ENCODE measurements around the gene TTBK1. TPM values are rescaled to one million over a fixed set of nuclear protein-coding genes. Genes with fewer than 3 reads are reported as not detected.

The TTBK1 gene
- total and polyA plus RNA-seq, 2 of the 4 experiments (the other 2 are of a cell fraction), result 0.02 TPM; not detected in 1

DNA sequence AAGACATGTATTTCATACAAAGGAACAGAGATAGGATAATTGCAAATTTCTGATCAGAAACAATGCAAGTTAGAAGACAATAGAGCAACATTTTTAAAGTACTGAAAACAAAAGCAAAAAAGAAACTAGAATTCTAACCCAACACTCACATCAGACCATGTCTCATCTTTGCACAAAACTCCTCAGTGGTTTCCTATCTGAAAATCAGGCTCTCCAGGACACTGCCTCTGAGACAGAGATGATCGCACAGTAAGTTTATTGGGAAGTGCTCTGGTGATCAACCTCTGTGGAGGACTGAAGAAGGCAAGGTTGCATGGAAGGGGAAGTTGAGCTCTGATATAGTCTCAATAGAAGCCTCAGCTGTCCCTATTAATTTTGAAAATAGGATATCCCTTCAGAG lies 2.3 kb upstream of the TTBK1 start:
- H3K23ac ChIP-seq (ENCODE audit: low read depth, low read length), result no peak overlapping the region
- dilution Hi-C loops (cut with HindIII; ENCODE audit: low sequenced_read_pairs, unreplicated experiment), result no loop called here
- TF ChIP-seq POLR2A (IDR thresholded peaks at IDR 0.05; ENCODE audit: low read depth, low read length) (no peak), MXI1 (IDR thresholded peaks at IDR 0.05; ENCODE audit: borderline replicate concordance, low read depth, low read length) (no peak), RFX5 (IDR thresholded peaks at IDR 0.05; ENCODE audit: low read depth, low read length) (no peak), BHLHE40 (IDR thresholded peaks at IDR 0.05; ENCODE audit: low read depth, low read length) (no peak), NFE2L2 (IDR thresholded peaks at IDR 0.05; ENCODE audit: low read depth, low read length) (no peak), FOS (IDR thresholded peaks at IDR 0.05; ENCODE audit: low read depth, low read length) (no peak), MAFK (IDR thresholded peaks at IDR 0.05; ENCODE audit: low read depth, low read length) (no peak), SMC3 (IDR thresholded peaks at IDR 0.05; ENCODE audit: low read depth, low read length) (no peak), RAD21 (IDR thresholded peaks at IDR 0.05; ENCODE audit: low read length) (no peak), RCOR1 (IDR thresholded peaks at IDR 0.05; ENCODE audit: insufficient replicate concordance, low read length) (no peak), CHD1 (IDR thresholded peaks at IDR 0.05; ENCODE audit: low read depth, low read length) (no peak), MAZ (IDR thresholded peaks at IDR 0.05; ENCODE audit: borderline replicate concordance, low read depth, low read length) (no peak), CEBPB (IDR thresholded peaks at IDR 0.05; ENCODE audit: low read depth, low read length) (no peak)
- TF ChIP-seq, protein P1, sequence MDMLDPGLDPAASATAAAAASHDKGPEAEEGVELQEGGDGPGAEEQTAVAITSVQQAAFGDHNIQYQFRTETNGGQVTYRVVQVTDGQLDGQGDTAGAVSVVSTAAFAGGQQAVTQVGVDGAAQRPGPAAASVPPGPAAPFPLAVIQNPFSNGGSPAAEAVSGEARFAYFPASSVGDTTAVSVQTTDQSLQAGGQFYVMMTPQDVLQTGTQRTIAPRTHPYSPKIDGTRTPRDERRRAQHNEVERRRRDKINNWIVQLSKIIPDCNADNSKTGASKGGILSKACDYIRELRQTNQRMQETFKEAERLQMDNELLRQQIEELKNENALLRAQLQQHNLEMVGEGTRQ (IDR thresholded peaks at IDR 0.05; ENCODE audit: low read depth, low read length), result no peak
- TF ChIP-seq, protein P2, sequence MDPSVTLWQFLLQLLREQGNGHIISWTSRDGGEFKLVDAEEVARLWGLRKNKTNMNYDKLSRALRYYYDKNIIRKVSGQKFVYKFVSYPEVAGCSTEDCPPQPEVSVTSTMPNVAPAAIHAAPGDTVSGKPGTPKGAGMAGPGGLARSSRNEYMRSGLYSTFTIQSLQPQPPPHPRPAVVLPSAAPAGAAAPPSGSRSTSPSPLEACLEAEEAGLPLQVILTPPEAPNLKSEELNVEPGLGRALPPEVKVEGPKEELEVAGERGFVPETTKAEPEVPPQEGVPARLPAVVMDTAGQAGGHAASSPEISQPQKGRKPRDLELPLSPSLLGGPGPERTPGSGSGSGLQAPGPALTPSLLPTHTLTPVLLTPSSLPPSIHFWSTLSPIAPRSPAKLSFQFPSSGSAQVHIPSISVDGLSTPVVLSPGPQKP (IDR thresholded peaks at IDR 0.05; ENCODE audit: borderline replicate concordance, low read depth, low read length), result no peak
- TF ChIP-seq, protein P3, sequence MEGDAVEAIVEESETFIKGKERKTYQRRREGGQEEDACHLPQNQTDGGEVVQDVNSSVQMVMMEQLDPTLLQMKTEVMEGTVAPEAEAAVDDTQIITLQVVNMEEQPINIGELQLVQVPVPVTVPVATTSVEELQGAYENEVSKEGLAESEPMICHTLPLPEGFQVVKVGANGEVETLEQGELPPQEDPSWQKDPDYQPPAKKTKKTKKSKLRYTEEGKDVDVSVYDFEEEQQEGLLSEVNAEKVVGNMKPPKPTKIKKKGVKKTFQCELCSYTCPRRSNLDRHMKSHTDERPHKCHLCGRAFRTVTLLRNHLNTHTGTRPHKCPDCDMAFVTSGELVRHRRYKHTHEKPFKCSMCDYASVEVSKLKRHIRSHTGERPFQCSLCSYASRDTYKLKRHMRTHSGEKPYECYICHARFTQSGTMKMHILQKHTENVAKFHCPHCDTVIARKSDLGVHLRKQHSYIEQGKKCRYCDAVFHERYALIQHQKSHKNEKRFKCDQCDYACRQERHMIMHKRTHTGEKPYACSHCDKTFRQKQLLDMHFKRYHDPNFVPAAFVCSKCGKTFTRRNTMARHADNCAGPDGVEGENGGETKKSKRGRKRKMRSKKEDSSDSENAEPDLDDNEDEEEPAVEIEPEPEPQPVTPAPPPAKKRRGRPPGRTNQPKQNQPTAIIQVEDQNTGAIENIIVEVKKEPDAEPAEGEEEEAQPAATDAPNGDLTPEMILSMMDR (conservative IDR thresholded peaks at IDR 0.05; ENCODE audit: low read depth, low read length), result no peak
- WGBS, 2 experiments (ENCODE audit: extremely low coverage in 2 of 2, insufficient read length in 1 of 2), result no CpG with 5 or more reads among the region's 1 CpG
- H3K56ac ChIP-seq (ENCODE audit: extremely low read depth, insufficient read depth, low read length), result no peak overlapping the region
- no peak overlapping the region for H3K9ac ChIP-seq (ENCODE audit: low read depth, low read length)
- H3K79me1 ChIP-seq (ENCODE audit: low read depth in 1 of 2, low read length in 2 of 2), result no peaks in the 10 kb centered on the region
- POLR2A ChIA-PET (ENCODE audit: unreplicated experiment), result no interaction called here
- H2BK5ac ChIP-seq (ENCODE audit: low read depth, low read length, poor library complexity, severe bottlenecking), result no peak overlapping the region
- H2BK120ac ChIP-seq (ENCODE audit: low read depth, low read length), result no peak overlapping the region
- H3K18ac ChIP-seq (ENCODE audit: low read depth, low read length), result no peak overlapping the region
- intact Hi-C loops (cut with micrococcal nuclease), result no loop called here
- H3K4ac ChIP-seq (ENCODE audit: low read depth, low read length), result no peak overlapping the region
- no TSS peak for BruUV-seq (replicated peaks)
- no peaks in the 10 kb centered on the region for H4K20me1 ChIP-seq (ENCODE audit: insufficient read depth, low read length)
- no peak overlapping the region for H4K8ac ChIP-seq (ENCODE audit: low read depth in 2 of 2, low read length in 2 of 2)
- H3K27me3 ChIP-seq (ENCODE audit: control insufficient read depth, insufficient read depth, low read length), result peaks cover 61% of the 10 kb centered on the region
- no peaks in the 10 kb centered on the region for H3K9me1 ChIP-seq (ENCODE audit: insufficient read depth, low read length)
- H3K4me1 ChIP-seq (ENCODE audit: control insufficient read depth, insufficient read depth, low read length), result no peaks in the 10 kb centered on the region
- no peak overlapping the region for H3K4me3 ChIP-seq (ENCODE audit: insufficient read depth, low read depth, low read length)
- H4K5ac ChIP-seq (ENCODE audit: low read depth, low read length), result no peak overlapping the region
- in situ Hi-C loops (cut with MboI; ENCODE audit: low sequenced_read_pairs), result no loop called here
- H3K27ac ChIP-seq (ENCODE audit: insufficient read depth, low read length), result no peak overlapping the region
- no peak overlapping the region for H3K14ac ChIP-seq (replicated peaks; ENCODE audit: low read depth, low read length)
- H2AK9ac ChIP-seq (replicated peaks; ENCODE audit: low read depth, low read length, poor library complexity), result no peak overlapping the region
- H4K91ac ChIP-seq (ENCODE audit: insufficient read depth, low read depth, low read length), result no peak overlapping the region
- DNase-seq (no peak), ATAC-seq (ENCODE audit: low read depth) (no peak)
- no peak overlapping the region for H3K4me2 ChIP-seq (ENCODE audit: low read depth, low read length)
- no peak overlapping the region for H2BK20ac ChIP-seq (ENCODE audit: low read depth, low read length)
- no peak overlapping the region for H2AFZ ChIP-seq (replicated peaks; ENCODE audit: low read length, poor library complexity)
- H2AK5ac ChIP-seq (ENCODE audit: low read depth, low read length), result no peak overlapping the region
- no peak overlapping the region for H2BK15ac ChIP-seq (ENCODE audit: low read depth, low read length)
- peaks cover 8% of the 10 kb centered on the region for H3K9me3 ChIP-seq (ENCODE audit: control insufficient read depth, insufficient read depth, low read length)
- CTCF ChIA-PET, result interaction anchor here (2.1 kb wide), 1 partner anchor 12 kb away, joined by 5 read pairs; the partner anchor contains the start of gene DNPH1
- no peaks in the 10 kb centered on the region for H3K36me3 ChIP-seq (ENCODE audit: control insufficient read depth, insufficient read depth, low read length)
